HAP-1 (cell line): ENCODE results near the gene COL4A6.
"Not testable (repeated sequence)": the region's sequence is repeated elsewhere in the genome, so short reads cannot be mapped to it uniquely, and the experiment has no call there.

ENCODE experiments used
- DNase-seq, 2 experiments: peaks; one replicate each; pipeline ENCODE4 v3.0.0-alpha.2; 2016 to 2020; ENCODE audit warnings: low spot score in 2 of 2
- H3K27me3 ChIP-seq: fragments of 250-450 bp; sonication (Bioruptor Pico); 2 replicates; pipeline ENCODE4 v1.5.1; 2020; ENCODE audit warnings: low read depth, mild to moderate bottlenecking, moderate library complexity
- H3K36me3 ChIP-seq: fragments of 250-450 bp; sonication (Bioruptor Pico); replicated peaks from 2 replicates; pipeline ENCODE4 v1.5.1; 2020; ENCODE audit warnings: mild to moderate bottlenecking
- H3K4me1 ChIP-seq: fragments of 250-450 bp; sonication (Bioruptor Pico); 2 replicates; pipeline ENCODE4 v1.5.1; 2020; ENCODE audit warnings: mild to moderate bottlenecking
- H3K4me3 ChIP-seq: fragments of 250-450 bp; sonication (Bioruptor Pico); 2 replicates; pipeline ENCODE4 v1.5.1; 2020; ENCODE audit warnings: mild to moderate bottlenecking, moderate library complexity
- H3K9me3 ChIP-seq: fragments of 250-450 bp; sonication (Bioruptor Pico); 2 replicates; pipeline ENCODE4 v1.5.1; 2020; ENCODE audit warnings: mild to moderate bottlenecking, moderate library complexity
- in situ Hi-C: fragments of 300-500 bp; cut with MboI; formaldehyde crosslinking; loops from 3 replicates; pipeline ENCODE4 v1.14.3; 2020; ENCODE audit warnings: low sequenced_read_pairs, inconsistent platforms, mixed read lengths

The COL4A6 gene

DNA sequence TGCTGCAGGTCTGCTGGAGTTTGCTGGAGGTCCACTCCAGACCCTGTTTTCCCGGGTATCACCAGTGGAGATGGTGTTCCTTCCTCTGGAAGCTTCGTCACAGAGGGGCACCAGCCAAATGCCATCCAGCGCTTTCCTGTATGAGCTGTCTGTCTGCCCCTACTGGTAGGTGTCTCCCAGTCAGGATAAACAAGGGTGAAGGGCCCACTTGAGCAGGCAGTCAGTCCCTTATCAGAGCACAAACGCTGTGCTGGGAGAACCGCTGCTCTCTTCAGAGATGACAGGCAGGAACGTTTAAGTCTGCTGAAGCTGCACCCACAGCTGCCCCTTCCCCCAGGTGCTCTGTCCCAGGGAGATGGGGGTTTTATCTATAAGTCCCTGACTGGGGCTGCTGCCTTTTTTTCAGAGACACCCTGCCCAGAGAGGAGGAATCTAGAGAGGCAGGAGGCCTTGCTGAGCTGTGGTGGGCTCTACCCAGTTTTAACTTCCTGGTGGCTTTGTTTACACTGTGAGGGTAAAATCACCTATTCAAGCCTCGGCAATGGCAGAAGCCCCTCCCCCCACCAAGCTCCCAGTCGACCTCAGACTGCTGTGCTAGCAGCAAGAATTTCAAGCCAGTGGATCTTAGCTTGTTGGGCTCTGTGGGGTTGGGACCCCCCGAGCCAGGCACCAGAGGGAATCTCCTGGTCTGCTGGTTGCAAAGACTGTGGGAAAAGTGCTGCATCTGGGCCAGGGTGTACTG is 47.1 kb downstream of the COL4A6 start:
- H3K4me3 ChIP-seq, DNase-seq, in situ Hi-C loops, H3K9me3 ChIP-seq, H3K36me3 ChIP-seq, H3K27me3 ChIP-seq: not testable (repeated sequence)
- H3K4me1 ChIP-seq: peaks cover 11% of the 10 kb centered on the region

- in situ Hi-C loops: no loop called here
- Histone ChIP-seq H3K36me3 (no peaks in the 10 kb centered on the region), H3K27me3 (no peaks in the 10 kb centered on the region), H3K9me3 (no peaks in the 10 kb centered on the region), H3K4me3 (no peak overlapping the region), H3K4me1 (no peaks in the 10 kb centered on the region)
- no peak for DNase-seq
Observed at GRCh38 chrX:108384783-108385182, 53.4 kb downstream of the COL4A6 start.

GRCh38 chrX:108380222-108380621 is 58.0 kb downstream of the COL4A6 start:
- no peak for DNase-seq
- no peaks in the 10 kb centered on the region for H3K36me3 ChIP-seq
- no peaks in the 10 kb centered on the region for H3K27me3 ChIP-seq
- H3K4me1 ChIP-seq: peaks cover 12% of the 10 kb centered on the region
- H3K9me3 ChIP-seq: no peaks in the 10 kb centered on the region
- in situ Hi-C loops: no loop called here
- no peak overlapping the region for H3K4me3 ChIP-seq

GRCh38 chrX:108376821-108377220 is 61.4 kb downstream of the COL4A6 start:
- in situ Hi-C loops, H3K36me3 ChIP-seq, H3K9me3 ChIP-seq, H3K4me3 ChIP-seq, H3K27me3 ChIP-seq: not testable (repeated sequence)
- peaks cover 43% of the 10 kb centered on the region for H3K4me1 ChIP-seq
- DNase-seq: peak in 1 of 2 experiments; percentile 69

DNA sequence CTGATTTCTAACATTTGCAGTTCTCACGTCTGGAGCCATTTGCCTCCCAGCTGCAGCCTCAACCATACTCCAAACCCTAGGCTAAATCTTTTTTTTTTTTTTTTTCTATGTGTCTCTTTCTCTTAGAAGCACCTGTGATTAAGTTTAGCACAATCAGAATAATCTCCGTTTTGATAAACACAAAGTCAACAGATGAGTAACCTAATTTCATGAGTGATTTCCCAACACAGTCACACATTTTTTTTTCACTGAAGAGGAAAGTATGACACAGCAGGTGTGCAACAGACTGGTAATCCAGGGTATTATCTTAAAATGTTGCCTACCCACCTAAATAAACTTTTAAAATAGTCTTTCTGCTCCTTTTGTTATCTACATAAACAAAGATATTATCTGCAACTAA is 62.6 kb downstream of the COL4A6 start:
- DNase-seq, H3K36me3 ChIP-seq, H3K9me3 ChIP-seq, H3K27me3 ChIP-seq, in situ Hi-C loops, H3K4me3 ChIP-seq: not testable (repeated sequence)
- H3K4me1 ChIP-seq: peaks cover 43% of the 10 kb centered on the region

DNA sequence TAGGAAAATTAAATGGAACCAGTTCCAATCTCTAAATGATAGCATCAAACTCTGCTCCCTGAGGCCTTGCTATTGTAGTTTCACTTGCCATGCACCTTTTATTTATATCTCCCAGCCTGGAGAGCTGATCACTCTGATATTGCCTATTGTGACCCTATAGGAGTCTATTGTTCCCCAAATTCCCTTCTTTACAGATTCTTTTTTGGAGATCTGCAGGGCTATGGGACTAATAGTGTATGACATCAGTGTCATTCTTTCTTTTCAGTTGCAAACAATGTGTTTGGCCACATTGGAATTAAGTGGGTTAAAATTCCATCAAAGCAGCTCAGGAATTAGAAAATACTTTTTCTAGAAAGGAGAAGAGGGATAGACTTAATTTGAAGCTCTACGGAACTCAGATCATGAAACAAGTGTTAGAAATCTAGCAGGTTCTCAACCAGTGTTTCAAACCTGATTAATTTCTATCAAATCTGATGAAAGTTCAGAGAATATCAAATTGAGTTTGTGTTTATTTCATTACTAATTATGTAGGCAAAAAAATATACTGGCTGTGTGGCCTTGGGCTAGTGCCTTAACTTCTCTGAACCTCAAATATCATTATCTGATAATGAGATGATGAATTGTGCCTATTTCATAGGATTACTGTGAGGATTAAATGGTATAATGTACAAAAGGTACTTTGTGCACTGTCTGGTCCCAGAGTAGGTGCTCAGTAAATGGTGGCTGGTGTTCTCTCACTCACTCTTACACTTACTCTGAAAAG is 71.4 kb downstream of the COL4A6 start:
- Histone ChIP-seq H3K27me3 (no peaks in the 10 kb centered on the region), H3K9me3 (no peaks in the 10 kb centered on the region), H3K4me3 (no peak overlapping the region), H3K36me3 (no peaks in the 10 kb centered on the region), H3K4me1 (peaks cover 14% of the 10 kb centered on the region)
- in situ Hi-C loops: no loop called here
- peak in 1 of 2 experiments; percentile 77 for DNase-seq

DNA sequence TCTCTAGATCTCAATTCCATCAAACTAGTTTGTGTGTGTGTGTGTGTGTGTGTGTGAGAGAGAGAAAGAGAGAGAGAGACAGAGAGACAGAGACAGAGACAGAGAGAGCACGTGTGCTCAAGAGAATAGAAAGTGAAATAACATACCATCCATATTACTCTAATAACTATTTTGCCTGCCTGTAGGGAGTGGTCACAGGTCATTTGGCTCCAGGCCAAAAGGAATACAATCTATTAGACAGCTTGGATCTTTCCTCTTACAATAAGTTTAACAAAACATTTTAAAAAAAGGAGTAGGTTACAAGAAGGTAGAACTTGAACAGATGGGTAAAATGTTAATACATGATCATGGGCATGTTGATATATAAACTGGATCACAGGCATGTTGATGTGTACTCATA is 76.2 kb downstream of the COL4A6 start:
- H3K4me1 ChIP-seq: peaks cover 22% of the 10 kb centered on the region
- no peaks in the 10 kb centered on the region for H3K36me3 ChIP-seq
- H3K27me3 ChIP-seq: no peaks in the 10 kb centered on the region
- no peaks in the 10 kb centered on the region for H3K9me3 ChIP-seq
- no peak overlapping the region for H3K4me3 ChIP-seq
- DNase-seq: no peak
- in situ Hi-C loops: no loop called here

DNA sequence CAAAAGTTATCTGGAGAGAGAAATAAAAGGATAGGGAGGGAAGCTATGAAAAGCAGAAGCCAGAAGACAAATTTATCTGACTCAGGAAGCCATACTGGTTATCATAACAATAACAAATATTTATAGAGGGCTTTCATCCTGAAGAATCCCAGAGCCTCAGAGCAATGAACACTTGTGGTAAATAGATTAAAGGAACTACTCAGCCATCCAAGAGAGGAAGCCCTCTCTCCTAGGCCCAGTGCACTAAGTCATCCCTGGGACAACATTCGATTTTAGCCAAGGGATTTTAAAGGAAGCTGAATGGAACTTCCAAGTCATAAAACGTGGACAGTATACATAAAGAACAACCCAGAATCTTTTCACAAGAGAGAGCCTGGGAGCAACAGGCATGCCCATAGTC is 76.9 kb downstream of the COL4A6 start:
- Histone ChIP-seq H3K27me3 (no peaks in the 10 kb centered on the region), H3K4me3 (no peak overlapping the region), H3K4me1 (peaks cover 22% of the 10 kb centered on the region), H3K36me3 (no peaks in the 10 kb centered on the region), H3K9me3 (no peaks in the 10 kb centered on the region)
- peak in 1 of 2 experiments; percentile 22 for DNase-seq
- in situ Hi-C loops: no loop called here

DNA sequence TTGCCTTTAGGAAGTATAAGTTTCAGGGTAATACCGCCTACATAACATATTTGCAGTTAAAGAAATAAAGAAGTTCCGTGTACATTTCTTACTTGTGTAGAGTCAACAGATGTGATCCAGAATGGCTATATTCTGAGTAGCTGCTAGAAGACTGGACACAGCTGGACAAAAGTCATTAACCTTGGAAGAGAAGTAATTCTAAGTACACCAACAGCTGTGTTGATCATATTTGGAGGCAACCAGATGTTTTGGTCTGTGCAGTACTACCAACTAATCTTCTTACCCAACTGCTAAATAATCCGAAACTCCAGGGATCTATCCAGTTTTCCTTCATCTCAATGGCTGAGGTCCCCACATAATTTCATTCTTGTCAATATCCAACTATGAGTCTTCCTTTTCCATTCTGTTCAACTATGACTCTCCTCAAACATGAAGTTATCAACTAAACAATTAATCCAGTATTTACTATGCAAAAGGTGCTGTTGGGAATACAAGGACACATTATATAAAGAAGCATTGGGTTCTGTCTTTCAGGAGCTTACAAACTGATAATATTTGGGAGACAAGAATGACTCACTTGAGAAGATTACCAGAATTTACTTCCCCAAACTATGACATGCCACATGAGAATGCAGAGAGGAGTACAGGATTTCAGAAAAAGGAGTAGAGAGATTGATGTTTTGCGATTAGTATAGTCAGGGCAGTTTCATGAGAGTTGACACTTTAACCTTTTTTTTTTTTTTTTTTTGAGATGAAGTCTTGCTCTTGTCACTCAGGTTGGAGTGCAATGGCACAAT is 78.2 kb downstream of the COL4A6 start:
- Histone ChIP-seq H3K4me3 (no peak overlapping the region), H3K36me3 (no peaks in the 10 kb centered on the region), H3K4me1 (peaks cover 26% of the 10 kb centered on the region), H3K27me3 (no peaks in the 10 kb centered on the region), H3K9me3 (no peaks in the 10 kb centered on the region)
- no peak for DNase-seq
- in situ Hi-C loops: no loop called here

GRCh38 chrX:108353452-108353851 is 84.8 kb downstream of the COL4A6 start:
- in situ Hi-C loops: no loop called here
- H3K4me1 ChIP-seq: peaks cover 37% of the 10 kb centered on the region
- DNase-seq: peak in 1 of 2 experiments; percentile 26

GRCh38 chrX:108349210-108349609 is 89.0 kb downstream of the COL4A6 start:
- no peaks in the 10 kb centered on the region for H3K9me3 ChIP-seq
- DNase-seq: no peak

More at GRCh38 chrX:108353452-108353851, 84.8 kb downstream of the COL4A6 start:
- Histone ChIP-seq H3K27me3 (no peaks in the 10 kb centered on the region), H3K9me3 (no peaks in the 10 kb centered on the region), H3K4me3 (no peak overlapping the region), H3K36me3 (no peaks in the 10 kb centered on the region; the same call in 1 of the 2 replicates)

DNA sequence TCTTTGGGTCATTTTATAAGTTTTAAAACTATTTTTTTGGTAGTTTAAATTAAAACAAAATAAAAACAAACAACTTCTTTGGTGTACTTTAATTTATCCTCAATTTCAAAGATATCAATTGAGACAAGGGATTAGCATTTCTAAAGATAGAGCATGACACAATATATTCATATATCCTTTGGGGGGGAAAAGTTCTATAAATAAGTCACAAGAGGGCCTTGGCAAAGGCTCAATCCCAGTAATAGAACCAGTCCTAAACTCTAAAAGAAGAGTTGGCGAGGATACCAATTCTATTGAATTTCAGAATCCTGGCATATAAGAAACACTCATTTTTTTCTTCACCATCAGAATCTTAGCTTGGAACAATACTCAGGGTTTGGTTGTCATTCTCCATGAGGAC is 89.7 kb downstream of the COL4A6 start:
- no peaks in the 10 kb centered on the region for H3K27me3 ChIP-seq
- H3K36me3 ChIP-seq: no peaks in the 10 kb centered on the region; the same call in 1 of the 2 replicates
- peaks cover 28% of the 10 kb centered on the region for H3K4me1 ChIP-seq
- in situ Hi-C loops: no loop called here
- no peak for DNase-seq
- H3K4me3 ChIP-seq: no peak overlapping the region
- H3K9me3 ChIP-seq: no peaks in the 10 kb centered on the region

More at GRCh38 chrX:108349210-108349609, 89.0 kb downstream of the COL4A6 start:
- peaks cover 30% of the 10 kb centered on the region for H3K4me1 ChIP-seq
- no peaks in the 10 kb centered on the region; the same call in 1 of the 2 replicates for H3K36me3 ChIP-seq
- in situ Hi-C loops: no loop called here
- no peak overlapping the region for H3K4me3 ChIP-seq
- no peaks in the 10 kb centered on the region for H3K27me3 ChIP-seq

GRCh38 chrX:108347800-108348199 is 90.4 kb downstream of the COL4A6 start:
- no peaks in the 10 kb centered on the region for H3K27me3 ChIP-seq
- H3K4me3 ChIP-seq: no peak overlapping the region
- peaks cover 22% of the 10 kb centered on the region for H3K4me1 ChIP-seq
- in situ Hi-C loops: no loop called here
- peak in 1 of 2 experiments; percentile 31 for DNase-seq
- H3K36me3 ChIP-seq: no peaks in the 10 kb centered on the region; the same call in 1 of the 2 replicates
- no peaks in the 10 kb centered on the region for H3K9me3 ChIP-seq
